Body of pancreas (tissue), 4 donors: ENCODE measurements around the gene CT47C1.

Experiments used
- POLR2A ChIP-seq, 3 donors: fragments of 450-650 bp; IDR thresholded peaks; one replicate each; pipeline ENCODE4 v1.6.1; 2016; ENCODE audit warnings: antibody characterized with exemption in 3 of 3, mild to moderate bottlenecking in 2 of 3
- TF ChIP-seq, protein P1 (sequence below), 7 experiments: fragments of 450-650 bp in 4 of 7; fragments of 200-600 bp in 3 of 7; sonication (generic) in 3 of 7; IDR thresholded peaks; one replicate each; pipeline ENCODE4 v1.5.1; 2016 to 2019; ENCODE audit warnings: antibody characterized with exemption in 7 of 7

DNA sequence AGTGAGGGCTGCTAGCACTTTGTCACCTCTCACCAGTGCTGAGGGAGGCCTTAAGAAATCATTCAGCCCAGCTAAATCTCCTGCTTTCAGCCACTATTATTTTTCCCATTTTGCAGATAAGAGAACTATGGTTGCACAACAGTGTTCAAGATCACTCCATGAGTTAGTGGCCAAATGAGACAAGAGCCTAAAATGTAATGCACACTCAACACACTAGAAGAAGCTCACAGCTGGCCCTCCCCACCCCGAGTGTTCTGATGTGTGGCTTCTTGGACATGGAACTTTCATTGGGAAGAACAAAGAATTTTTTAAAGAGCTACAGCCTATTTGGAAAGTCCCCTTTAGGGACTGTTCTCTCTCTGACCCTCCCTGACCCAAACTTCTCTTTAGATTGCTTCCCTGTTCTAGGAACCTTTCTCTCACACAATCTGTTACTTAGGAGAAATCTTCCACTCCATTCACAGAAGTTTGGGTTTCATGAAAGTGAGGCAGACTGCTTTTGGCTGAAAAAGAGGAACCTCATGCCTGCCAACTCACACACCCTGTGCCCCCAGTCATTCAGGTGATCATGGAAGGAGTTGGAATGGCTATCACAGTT lies 44.0 kb upstream of the CT47C1 start:
- TF ChIP-seq, protein P1, sequence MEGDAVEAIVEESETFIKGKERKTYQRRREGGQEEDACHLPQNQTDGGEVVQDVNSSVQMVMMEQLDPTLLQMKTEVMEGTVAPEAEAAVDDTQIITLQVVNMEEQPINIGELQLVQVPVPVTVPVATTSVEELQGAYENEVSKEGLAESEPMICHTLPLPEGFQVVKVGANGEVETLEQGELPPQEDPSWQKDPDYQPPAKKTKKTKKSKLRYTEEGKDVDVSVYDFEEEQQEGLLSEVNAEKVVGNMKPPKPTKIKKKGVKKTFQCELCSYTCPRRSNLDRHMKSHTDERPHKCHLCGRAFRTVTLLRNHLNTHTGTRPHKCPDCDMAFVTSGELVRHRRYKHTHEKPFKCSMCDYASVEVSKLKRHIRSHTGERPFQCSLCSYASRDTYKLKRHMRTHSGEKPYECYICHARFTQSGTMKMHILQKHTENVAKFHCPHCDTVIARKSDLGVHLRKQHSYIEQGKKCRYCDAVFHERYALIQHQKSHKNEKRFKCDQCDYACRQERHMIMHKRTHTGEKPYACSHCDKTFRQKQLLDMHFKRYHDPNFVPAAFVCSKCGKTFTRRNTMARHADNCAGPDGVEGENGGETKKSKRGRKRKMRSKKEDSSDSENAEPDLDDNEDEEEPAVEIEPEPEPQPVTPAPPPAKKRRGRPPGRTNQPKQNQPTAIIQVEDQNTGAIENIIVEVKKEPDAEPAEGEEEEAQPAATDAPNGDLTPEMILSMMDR (IDR thresholded peaks at IDR 0.05) = no peak
- no peak for TF ChIP-seq POLR2A (IDR thresholded peaks at IDR 0.05)
